HG03457 (cell line): ENCODE data around the gene PLA2G6.
"Not testable (repeated sequence)": the region's sequence is repeated elsewhere in the genome, so short reads cannot be mapped to it uniquely, and the experiment has no call there.

Experiments
- ATAC-seq: cut with Tn5 transposase; IDR thresholded peaks from one replicate; pipeline ENCODE4 v1.9.1; 2021; ENCODE audit warnings: moderate number of reproducible peaks; ENCODE audit not compliant: unreplicated experiment

Gene PLA2G6

DNA sequence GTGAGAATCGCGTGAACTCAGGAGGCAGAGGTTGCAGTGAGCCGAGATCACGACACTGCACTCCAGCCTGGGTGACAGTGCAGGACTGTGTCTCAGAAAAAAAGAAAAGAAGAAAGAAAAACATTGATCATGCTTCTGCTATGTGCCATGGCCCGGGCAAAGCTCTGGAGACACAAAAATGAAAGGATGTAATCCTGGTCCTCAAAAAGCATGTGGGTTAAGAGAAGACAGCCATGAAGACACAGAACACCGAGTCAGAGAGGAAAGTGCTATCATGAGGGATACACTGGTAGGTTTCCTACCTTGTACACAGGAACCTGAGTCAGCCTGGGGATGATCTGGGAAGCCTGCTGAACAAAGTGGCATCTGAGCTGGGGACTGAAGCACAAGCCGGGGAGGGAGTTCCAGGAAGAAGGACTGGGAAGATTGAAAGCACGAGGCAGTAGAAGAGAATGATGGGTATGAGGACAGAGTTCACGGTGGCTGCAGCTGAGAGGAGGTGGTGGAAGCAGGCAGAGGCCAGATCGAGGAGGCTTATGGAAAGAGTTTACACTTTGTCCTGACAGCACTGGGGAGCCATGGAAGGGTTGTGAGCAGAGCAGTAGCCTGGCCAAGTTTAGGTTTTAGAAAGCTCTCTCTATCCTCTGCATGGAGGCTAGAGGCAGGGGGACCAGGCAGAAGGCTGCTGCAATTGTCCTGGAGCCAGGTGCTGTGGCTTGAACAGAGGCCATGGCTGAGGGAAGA lies 10.3 kb upstream of the PLA2G6 start:
- ATAC-seq = no peak

GRCh38 chr22:38191055-38191454 lies 9.4 kb upstream of the PLA2G6 start:
- ATAC-seq = no peak

DNA sequence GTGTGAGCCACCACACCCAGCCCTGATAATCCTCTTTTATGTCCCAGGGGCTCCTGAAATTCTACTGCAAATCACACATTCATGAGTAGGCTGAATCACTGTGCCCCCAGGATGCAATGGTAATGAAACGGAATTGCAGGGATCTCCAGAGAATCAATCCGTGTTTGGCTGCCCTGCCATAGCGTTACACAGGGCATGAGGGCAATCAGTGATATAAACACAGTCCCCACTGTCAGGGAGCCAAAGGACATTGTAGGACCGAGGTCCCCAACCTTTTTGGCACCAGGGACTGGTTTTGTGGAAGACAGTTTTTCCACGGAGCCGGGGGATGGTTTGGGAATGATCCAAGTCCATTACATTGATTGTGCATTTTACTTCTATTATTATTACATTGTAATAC lies 9.0 kb upstream of the PLA2G6 start:
- ATAC-seq = no peak

GRCh38 chr22:38189104-38189503 lies 7.5 kb upstream of the PLA2G6 start:
- ATAC-seq = no peak

DNA sequence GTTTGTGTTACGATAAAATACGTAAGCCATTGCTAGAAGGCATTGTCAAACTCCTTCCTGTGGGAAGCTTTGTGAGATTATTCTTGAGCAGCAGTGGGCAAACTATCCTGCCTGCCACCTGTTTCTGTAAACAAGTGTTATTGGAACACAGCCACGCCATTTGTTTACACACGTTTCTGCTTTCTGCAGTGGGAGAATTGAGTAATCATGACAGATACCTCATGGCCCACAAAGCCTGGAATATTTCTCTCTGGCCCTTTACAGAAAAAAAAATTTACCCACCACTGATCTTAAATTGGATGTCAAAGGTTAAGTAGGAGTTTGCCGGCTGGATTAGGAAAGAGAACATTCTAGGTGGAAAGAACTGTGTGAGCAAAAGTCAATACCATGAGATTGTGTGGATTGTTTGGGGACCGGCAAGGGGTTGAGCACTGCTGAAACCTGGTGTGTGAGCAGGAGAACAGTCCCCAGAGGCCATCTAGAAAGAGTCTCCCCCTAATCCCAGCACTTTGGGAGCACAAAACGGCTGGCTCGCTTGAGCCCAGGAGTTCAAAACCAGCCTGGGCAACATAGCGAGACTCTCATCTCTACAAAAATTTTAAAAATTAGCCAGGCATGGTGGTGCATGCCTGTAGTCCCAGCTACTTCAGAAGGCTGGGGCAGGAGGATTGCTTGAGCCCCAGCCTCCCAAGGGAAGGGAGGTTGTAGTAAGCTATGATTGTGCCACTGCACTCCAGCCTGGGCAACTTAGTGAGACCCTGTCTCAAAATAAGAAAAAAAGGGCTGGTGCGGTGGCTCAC lies 6.0 kb upstream of the PLA2G6 start:
- ATAC-seq = no peak

DNA sequence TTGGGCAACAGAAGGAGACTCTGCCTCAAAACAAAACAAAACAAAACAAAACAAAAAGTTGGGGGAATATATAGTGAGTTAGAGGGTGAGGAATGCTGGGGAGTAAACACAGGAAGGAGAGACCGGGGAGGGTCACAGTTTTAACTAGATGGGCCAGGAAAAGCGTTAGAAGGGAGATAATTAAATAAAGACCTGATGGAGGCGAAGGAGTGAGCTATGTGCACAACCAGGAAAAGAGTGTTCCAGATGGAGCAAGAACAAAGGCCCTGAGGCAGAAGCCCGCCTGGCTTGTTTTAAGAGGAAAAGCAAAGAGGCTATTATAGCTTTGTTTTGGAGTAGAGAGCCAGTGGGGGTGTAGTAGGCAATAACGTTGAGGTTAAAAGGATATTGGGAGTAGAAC lies 4.8 kb upstream of the PLA2G6 start:
- no peak for ATAC-seq

- ATAC-seq = no peak
Measured at GRCh38 chr22:38184788-38185187, 3.2 kb upstream of the PLA2G6 start.

- ATAC-seq = no peak
Measured at GRCh38 chr22:38180841-38181452, 683 bp downstream of the PLA2G6 start.

- ATAC-seq = not testable (repeated sequence)
Measured at GRCh38 chr22:38178605-38178937, 3.1 kb downstream of the PLA2G6 start.

GRCh38 chr22:38177926-38178604 lies 3.6 kb downstream of the PLA2G6 start:
- ATAC-seq = no peak

- not testable (repeated sequence) for ATAC-seq
Measured at GRCh38 chr22:38177571-38177925, 4.1 kb downstream of the PLA2G6 start.

DNA sequence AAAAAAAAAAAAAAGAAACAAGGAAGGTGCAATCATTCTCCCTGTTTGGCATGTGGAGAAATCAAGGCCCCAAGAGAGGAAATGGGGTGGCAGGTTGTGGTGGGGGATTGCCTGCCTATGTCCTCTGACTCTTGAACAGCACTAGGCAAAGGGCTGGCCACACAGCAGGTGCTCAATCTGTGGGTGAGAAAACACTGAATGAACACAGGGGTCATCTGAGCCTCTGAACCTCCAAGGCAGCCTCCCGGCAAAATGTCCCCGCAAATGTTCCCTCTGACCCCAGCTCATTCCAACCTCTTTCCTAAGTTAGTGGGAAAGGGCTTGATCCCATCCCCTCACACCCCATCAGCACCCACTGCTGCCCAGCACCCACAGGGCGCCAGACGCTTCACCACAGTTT lies 4.6 kb downstream of the PLA2G6 start:
- ATAC-seq = no peak

DNA sequence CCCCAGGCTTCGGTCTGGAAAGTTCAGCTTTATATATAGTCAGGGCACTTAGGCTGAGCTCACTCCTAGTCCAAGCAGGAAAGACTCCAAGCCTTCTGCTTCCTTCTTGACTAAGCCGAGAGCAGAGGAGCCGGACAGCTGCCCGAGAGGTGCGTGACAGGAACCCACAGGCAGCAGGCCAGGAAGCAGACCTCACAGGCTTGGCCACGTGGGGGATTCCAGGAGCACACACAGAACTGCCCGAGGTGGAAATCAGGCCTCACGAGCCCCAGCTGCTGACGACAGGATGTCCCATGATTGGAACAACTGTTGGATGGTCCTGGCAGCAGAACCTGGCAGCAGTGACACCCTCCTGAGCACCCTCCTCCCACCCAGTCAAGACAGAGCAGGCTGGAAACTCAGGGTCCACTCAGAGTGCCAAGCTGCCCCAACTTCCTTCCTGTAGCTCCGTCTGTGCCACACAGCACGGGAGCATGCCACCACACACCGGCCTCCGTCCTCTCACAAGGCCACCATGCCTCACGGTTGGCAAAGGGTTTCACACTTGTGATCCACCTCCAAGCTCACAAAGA lies 5.4 kb downstream of the PLA2G6 start:
- no peak for ATAC-seq

- ATAC-seq = no peak
Measured at GRCh38 chr22:38175206-38176118, 6.2 kb downstream of the PLA2G6 start.

- ATAC-seq = no peak
Measured at GRCh38 chr22:38174626-38175025, 7.0 kb downstream of the PLA2G6 start.

GRCh38 chr22:38173641-38173906 lies 8.1 kb downstream of the PLA2G6 start:
- ATAC-seq = no peak

DNA sequence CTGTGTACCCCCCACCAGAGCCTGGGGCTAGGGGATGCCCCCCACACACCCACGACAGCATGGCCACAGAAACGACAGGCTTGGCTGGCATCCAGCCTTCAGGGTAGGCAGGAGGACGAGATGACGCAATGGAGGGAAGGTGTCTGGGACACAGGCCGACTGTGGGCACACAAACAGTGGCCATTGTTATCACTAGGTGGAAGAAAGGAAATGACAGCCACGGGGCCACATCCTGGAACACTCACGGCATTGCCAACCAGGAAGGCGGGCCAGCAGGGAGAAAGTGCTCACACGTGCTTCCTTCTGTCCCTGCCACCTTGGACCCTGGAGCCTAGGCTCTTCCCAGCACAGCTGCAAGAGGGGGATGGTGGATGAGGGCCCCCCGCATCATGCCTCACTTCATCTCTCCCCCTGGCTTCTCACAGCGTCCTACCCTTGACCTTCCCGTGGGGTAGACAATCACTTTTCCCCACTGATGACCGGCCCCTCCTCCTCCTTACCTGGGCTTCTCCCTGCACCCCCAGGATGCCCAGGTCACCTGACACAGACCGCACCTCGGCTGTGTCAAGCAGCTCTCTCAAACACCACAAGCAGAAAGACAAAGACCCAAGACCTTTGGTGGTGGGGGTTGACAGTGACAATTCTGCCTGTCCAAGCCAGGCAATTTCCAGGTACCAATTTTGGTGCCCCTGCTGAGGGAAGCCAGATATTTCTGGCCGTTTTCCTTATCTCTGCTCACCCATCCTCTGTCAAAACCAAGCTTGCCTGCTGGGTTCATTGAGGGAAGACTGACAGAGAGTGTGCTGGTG lies 8.6 kb downstream of the PLA2G6 start:
- ATAC-seq = no peak

DNA sequence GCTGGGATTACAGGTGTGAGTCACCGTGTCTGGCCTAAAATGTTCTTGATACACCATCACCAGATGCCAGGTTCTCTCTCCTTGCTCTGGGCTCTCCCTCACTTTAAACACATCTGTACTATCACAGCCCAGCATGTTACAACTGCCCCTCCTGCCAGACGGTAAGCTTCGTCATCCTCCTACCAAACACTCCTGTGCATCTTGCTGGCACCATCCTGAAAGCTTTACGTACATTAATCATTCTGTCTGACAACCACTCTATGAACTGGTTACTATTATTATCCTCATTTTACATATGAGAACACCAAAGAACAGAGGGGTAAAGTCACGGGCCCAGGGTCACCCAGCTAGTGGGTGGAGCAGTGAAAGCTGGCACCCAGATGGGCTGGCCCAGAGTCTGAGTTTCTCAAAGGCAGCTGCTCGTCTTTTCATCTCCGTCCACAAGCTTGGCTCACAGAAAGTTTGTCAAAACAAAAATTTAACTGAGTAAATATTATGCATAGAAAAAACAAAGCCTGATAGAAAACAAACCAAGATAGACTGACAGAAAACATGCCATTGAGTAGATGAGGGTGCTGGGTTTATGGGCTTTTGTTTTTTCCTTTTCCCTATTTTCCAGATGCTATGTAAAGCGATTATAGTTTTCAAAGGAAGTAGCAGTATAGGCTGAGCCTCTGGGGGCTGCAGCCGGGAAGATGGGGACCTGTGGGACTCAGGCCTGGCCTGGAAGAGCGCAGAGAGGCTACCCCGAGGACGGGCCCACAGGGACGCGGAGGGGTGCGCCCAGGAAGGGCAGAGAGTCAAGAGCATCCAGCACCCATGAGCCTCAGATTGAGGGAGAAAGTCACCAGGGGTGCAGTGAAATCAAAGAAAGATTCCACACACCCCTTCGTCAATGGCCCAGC lies 9.5 kb downstream of the PLA2G6 start:
- ATAC-seq = no peak

DNA sequence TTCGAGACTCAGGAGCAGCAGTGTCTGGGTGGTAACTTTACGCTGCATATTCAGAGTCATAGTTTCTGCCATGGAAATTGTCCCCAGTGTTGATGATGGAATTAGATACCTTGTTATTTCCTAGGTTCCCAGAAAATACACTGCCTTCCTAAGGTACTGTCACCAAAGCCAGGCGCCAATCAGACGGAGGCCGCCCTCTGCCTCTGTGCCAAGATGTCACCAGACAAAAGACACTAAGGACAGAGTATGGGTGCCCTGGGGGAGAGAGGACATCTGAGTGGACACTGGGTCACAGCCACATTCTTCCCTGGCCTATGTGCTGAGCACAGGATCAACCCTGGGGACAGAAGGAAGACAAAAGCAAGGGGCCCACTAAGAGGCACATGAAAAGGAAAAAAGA lies 11.2 kb downstream of the PLA2G6 start:
- ATAC-seq = no peak
